GM18511 (cell line): ENCODE data around the gene SERPINE3.

Experiments used
- ATAC-seq: cut with Tn5 transposase; IDR thresholded peaks from one replicate; pipeline ENCODE4 v1.9.1; 2021; ENCODE audit warnings: mild to moderate bottlenecking, moderate library complexity; ENCODE audit not compliant: unreplicated experiment

Gene SERPINE3

GRCh38 chr13:51360489-51360888 is 21.0 kb downstream of the SERPINE3 start:
- ATAC-seq = no peak

DNA sequence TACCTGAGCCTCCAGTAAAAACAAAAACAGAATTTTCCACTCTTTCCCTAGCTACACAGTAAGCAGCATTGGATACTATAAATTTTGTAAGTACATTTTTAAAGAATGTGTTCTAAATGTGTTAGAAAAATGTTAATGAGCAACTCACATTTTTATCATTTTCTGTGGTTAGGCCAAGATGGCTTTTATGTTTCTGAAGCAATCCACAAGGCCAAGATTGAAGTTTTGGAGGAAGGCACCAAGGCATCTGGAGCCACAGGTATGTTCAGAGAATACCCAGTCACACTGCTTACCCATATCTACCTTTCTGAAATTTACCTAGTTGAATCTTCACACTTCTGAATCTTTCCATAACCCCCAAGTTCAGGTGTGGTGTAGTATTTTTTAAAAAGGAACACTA is 21.6 kb downstream of the SERPINE3 start:
- ATAC-seq = no peak

DNA sequence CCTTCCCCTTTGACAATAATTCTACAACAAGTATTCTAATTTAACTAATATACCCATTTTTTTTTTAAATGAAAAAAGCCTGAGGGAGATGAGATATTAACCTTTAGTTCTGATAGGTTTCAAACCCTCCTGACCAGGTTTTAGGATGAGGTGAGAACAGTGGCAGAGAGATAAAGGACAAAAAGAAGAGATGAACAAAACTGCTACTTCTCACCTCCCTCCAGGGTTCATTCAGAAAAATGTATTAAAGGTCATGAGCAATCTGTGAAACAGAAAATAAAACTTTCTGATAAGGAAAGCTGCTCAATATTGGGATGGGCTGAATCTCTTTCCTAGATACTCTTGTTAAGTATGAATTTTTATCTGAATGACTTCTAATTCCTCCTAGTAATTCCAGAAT is 24.1 kb downstream of the SERPINE3 start:
- no peak for ATAC-seq

GRCh38 chr13:51364404-51365008 is 25.0 kb downstream of the SERPINE3 start:
- ATAC-seq = no peak

- no peak for ATAC-seq
Measured at GRCh38 chr13:51370116-51370515, 30.6 kb downstream of the SERPINE3 start.

DNA sequence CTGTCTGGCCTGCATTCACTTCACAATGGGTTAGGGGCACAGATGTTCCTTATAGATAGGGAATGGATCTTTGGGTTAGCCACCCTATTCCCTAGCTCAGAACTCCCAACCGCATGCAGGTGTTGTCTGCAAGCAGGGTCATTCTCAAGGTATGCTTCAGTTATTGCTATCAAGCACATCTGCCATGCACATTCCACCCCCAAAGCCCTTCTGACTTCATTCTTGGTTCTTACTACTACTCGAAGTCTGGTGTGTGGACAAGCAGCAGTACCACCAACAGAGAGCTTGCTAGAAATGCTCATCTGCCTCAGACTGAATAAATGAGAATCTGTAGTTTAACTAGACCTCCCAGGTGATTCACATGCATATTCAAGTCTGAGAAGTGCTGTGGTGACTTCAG is 31.3 kb downstream of the SERPINE3 start:
- ATAC-seq = no peak

- ATAC-seq = no peak
Measured at GRCh38 chr13:51371768-51372399, 32.4 kb downstream of the SERPINE3 start.

GRCh38 chr13:51373451-51373850 is 34.0 kb downstream of the SERPINE3 start:
- no peak for ATAC-seq

GRCh38 chr13:51380269-51380668 is 40.8 kb downstream of the SERPINE3 start:
- ATAC-seq = no peak

DNA sequence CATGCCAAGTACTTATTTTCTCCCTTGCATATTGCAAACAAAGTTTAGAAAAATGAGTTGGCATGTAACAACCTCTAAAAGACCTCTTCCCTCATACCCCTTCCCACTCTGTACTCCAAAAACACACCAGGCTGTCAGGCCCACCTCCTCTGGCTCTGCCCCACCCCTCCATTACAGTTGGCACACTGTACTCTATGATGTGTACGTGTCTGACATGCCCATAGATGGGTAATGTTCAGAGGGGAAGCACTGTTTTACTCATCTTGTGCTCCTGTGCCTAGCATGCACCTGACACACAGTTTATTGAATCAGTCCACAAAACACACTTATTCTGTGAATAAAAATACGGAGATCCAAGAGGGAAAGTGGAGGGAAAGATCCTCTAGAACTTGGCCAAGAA is 45.6 kb downstream of the SERPINE3 start:
- ATAC-seq = no peak

GRCh38 chr13:51394724-51395123 is 55.2 kb downstream of the SERPINE3 start:
- ATAC-seq = no peak

GRCh38 chr13:51396352-51396751 is 56.9 kb downstream of the SERPINE3 start:
- ATAC-seq = peak; percentile 84

DNA sequence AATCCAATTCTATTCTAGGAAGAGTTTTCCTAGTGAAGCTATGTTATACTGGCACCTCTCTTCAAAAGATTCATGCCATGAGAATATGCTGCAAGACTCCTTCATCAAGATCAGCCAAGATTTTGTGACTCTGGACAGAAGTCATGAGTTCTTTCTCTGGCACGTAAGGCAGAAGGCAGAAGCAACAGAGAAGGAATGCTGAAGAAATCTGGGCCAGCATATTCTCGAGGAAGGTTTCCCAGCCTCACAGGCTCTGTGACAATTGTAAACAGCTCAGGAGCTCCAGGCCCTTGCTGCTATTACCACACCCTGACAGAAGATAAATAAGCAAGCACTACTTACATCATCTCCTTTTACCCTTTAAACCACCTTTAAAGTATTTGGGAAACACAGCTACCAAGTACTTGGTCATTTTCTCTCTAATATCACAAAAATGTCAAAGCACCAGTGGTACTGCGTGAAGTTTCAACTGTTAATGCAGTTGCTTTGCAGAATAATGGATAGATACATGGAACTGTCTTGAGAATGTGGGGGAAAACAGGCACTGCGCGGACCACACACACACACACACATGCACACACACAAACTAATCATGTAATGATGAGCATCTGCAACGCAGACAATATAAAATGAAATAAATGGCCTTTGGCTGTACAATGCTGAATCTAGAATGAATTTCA is 57.9 kb downstream of the SERPINE3 start:
- ATAC-seq = no peak

- ATAC-seq = no peak
Measured at GRCh38 chr13:51405176-51405575, 65.7 kb downstream of the SERPINE3 start.

DNA sequence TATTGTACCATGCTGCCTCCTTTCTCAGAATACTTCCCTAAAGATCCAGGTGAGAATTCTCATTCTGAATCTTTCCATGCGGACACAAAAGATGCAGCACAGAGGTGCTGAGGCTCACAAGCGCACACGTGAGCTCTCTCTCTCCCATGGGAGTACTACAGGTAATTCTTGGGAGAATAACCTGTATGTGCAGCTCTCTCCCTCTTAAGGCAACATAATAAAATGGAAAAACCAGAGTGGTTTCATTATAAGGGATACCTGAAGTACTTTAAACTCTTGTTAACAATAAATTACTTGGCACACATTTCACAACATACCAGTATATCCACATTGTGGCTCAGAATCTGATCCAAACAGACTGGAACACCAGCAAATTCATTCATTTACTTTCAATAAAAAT is 72.9 kb downstream of the SERPINE3 start:
- no peak for ATAC-seq
